Measurements from ENCODE around the gene ARHGEF40.

ARHGEF40 gene

DNA sequence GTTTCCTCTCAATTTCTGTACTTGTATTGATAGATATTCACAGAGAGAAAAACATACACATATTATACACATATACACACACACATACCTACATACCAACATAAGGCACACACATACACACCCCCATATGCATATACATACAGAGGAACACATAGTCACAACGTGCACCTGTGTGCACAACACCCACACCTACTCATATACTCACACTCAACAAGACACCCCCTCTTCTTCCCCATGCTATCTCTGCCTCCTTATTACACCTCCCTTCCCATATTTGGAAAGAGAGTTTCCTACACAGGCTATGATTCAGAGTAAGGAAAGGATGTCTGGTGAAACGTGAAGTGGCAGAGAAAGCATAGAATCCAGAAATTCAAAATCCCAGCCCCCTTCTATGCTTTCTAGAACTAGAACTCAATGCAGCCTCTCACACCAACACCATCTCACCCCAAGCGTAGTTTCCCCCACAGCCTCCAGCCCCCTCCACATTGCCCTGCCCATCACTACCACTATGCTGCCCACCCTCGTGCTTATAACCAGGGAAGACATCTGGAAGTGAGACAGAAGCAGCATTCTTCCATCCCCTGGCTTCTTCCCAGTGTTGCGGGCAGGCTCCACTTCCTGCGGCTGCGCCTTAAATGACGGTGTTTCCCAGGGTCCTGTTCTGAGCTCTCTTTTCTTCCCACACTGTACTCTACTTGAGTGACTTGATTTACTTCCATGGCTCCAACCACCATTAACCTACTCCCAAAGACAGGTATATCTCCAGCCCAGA, 10.1 kb upstream of the ARHGEF40 start:
- H3K4me3 ChIP-seq (ENCODE audit: low read depth, low read length), result no peak overlapping the region
- no peaks in the 10 kb centered on the region for H3K36me3 ChIP-seq
- H3K27me3 ChIP-seq (ENCODE audit: insufficient read depth, low read depth, severe bottlenecking), result no peaks in the 10 kb centered on the region
- H3K27ac ChIP-seq, result no peak overlapping the region
- H3K9me3 ChIP-seq (ENCODE audit: severe bottlenecking), result no peaks in the 10 kb centered on the region
- no peak for DNase-seq
- TF ChIP-seq, protein P1, sequence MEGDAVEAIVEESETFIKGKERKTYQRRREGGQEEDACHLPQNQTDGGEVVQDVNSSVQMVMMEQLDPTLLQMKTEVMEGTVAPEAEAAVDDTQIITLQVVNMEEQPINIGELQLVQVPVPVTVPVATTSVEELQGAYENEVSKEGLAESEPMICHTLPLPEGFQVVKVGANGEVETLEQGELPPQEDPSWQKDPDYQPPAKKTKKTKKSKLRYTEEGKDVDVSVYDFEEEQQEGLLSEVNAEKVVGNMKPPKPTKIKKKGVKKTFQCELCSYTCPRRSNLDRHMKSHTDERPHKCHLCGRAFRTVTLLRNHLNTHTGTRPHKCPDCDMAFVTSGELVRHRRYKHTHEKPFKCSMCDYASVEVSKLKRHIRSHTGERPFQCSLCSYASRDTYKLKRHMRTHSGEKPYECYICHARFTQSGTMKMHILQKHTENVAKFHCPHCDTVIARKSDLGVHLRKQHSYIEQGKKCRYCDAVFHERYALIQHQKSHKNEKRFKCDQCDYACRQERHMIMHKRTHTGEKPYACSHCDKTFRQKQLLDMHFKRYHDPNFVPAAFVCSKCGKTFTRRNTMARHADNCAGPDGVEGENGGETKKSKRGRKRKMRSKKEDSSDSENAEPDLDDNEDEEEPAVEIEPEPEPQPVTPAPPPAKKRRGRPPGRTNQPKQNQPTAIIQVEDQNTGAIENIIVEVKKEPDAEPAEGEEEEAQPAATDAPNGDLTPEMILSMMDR (IDR thresholded peaks at IDR 0.05; ENCODE audit: low read depth, low read length), result no peak

DNA sequence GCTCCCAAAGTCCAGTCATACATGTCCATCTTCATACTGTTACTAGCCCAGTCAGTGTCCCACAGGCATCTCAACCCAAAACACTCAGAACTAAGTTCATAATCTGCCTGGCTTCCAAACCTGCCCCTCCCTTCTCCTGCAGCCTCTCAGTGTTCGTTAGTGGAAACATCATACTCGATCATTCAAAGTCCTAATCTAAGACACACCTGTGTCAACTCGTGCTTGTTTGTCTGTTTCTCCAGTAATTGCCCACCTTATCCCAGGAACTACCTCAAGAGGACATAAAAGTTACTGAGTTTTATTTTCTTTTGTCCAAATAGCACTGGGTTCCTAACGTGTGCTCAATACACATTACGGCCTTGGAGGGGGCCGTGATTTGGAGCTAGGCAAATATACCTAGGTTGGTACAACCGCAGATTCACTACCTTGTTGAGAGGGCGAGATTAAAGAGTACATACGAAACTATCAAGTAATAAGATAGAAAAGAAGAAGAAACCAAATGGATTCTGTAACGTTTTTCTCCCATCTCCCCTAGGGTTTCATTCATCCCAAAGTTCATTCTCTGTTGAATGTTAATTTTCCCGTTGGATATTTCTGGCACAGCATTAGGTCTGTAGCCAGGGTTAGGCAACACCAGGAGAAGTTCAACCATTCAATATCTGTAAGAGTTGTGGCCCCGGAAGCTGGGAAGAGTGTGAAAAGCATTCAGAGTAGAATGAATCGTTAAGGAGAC, 9.3 kb upstream of the ARHGEF40 start:
- H3K36me3 ChIP-seq, result no peaks in the 10 kb centered on the region
- no peak overlapping the region for H3K4me3 ChIP-seq (ENCODE audit: low read depth, low read length)
- H3K27ac ChIP-seq, result no peak overlapping the region
- H3K27me3 ChIP-seq (ENCODE audit: insufficient read depth, low read depth, severe bottlenecking), result no peaks in the 10 kb centered on the region
- TF ChIP-seq, protein P1 (IDR thresholded peaks at IDR 0.05; ENCODE audit: low read depth, low read length), result no peak
- no peaks in the 10 kb centered on the region for H3K9me3 ChIP-seq (ENCODE audit: severe bottlenecking)
- no peak for DNase-seq

DNA sequence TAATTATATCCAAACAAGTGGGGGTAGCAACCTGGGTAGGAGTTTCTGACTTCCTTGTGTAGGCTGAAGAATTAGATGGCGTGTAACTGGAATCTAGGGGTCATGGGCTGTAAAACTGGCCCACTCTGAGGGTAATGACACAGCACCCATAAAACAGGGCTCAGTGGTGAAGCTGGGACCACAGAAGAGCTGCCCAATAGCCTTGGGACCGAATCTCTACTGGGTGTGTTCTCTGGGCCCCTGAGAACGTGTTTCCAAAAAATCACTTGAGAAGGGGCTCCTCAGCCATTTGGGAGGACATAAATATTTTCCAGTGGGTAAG, 8.8 kb upstream of the ARHGEF40 start:
- Histone ChIP-seq H3K27me3 (ENCODE audit: insufficient read depth, low read depth, severe bottlenecking) (no peaks in the 10 kb centered on the region), H3K4me3 (ENCODE audit: low read depth, low read length) (no peak overlapping the region), H3K36me3 (no peaks in the 10 kb centered on the region), H3K27ac (no peak overlapping the region), H3K9me3 (ENCODE audit: severe bottlenecking) (no peaks in the 10 kb centered on the region)
- DNase-seq, result no peak
- TF ChIP-seq, protein P1 (IDR thresholded peaks at IDR 0.05; ENCODE audit: low read depth, low read length), result no peak

DNA sequence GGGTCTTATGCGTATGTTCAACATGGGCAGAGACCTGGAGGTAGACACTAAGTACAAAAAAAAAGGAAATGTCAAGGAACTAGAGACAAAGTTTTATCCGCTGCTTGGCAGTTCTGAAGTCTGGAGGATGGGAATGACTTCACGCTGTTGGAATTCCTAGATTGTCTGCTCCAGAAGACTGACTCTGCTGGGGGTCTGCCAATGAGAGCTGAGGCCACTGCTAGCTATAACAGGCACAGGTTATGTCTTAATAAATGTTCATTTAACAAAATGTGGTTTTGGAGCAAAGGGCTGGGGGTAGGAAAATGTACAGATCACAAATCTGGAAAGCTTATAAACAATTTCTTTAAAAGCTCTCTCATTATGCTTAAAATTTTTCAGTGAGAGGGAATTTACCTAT, 6.6 kb upstream of the ARHGEF40 start:
- DNase-seq, result no peak
- TF ChIP-seq, protein P1 (IDR thresholded peaks at IDR 0.05; ENCODE audit: low read depth, low read length), result no peak
- Histone ChIP-seq H3K4me3 (ENCODE audit: low read depth, low read length) (no peak overlapping the region), H3K36me3 (no peaks in the 10 kb centered on the region), H3K27ac (no peak overlapping the region), H3K27me3 (ENCODE audit: insufficient read depth, low read depth, severe bottlenecking) (no peaks in the 10 kb centered on the region), H3K9me3 (ENCODE audit: severe bottlenecking) (no peaks in the 10 kb centered on the region)

DNA sequence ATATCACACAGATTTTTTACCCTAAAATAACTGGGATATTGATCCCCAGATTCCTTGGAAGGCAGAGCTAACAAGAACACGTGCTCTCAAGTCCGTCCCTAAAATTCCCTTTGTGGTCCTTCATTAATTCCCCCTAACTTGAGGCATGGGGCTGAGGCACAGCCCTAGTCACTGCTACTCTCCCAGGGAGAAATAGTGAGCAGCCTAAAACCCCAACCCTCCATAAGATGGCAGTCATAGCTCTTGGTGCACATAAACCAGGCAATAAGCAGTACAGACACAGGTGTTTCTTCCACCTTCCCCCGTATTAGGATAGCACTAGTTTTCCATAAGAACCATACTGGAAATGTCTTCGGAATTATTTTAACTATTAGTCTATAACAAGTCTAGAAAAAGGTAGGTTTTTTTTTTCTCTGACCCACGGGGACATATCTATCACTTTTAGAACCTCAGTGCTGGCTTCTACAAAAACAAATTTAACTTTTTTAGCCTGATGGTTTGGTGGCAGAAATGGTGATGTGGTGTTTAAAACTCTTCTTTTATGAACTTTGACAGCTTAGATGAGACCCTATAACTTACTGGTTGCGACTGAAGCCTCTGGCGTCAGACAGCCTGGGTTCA, 3.1 kb upstream of the ARHGEF40 start:
- Histone ChIP-seq H3K27me3 (ENCODE audit: insufficient read depth, low read depth, severe bottlenecking) (no peaks in the 10 kb centered on the region), H3K27ac (no peak overlapping the region), H3K4me3 (ENCODE audit: low read depth, low read length) (no peak overlapping the region), H3K9me3 (ENCODE audit: severe bottlenecking) (no peaks in the 10 kb centered on the region), H3K36me3 (no peaks in the 10 kb centered on the region)
- TF ChIP-seq, protein P1 (IDR thresholded peaks at IDR 0.05; ENCODE audit: low read depth, low read length), result peak; percentile 47
- no peak for DNase-seq

Measured in WERI-Rb-1 (cell line).